GM21723 (cell line): ENCODE results near the gene GP9.
"Not testable (repeated sequence)": the region's sequence is repeated elsewhere in the genome, so short reads cannot be mapped to it uniquely, and the experiment has no call there.

Experiments
- ATAC-seq: cut with Tn5 transposase; IDR thresholded peaks from one replicate; pipeline ENCODE4 v1.9.1; 2021; ENCODE audit warnings: mild to moderate bottlenecking, moderate library complexity; ENCODE audit not compliant: unreplicated experiment

The GP9 gene

DNA sequence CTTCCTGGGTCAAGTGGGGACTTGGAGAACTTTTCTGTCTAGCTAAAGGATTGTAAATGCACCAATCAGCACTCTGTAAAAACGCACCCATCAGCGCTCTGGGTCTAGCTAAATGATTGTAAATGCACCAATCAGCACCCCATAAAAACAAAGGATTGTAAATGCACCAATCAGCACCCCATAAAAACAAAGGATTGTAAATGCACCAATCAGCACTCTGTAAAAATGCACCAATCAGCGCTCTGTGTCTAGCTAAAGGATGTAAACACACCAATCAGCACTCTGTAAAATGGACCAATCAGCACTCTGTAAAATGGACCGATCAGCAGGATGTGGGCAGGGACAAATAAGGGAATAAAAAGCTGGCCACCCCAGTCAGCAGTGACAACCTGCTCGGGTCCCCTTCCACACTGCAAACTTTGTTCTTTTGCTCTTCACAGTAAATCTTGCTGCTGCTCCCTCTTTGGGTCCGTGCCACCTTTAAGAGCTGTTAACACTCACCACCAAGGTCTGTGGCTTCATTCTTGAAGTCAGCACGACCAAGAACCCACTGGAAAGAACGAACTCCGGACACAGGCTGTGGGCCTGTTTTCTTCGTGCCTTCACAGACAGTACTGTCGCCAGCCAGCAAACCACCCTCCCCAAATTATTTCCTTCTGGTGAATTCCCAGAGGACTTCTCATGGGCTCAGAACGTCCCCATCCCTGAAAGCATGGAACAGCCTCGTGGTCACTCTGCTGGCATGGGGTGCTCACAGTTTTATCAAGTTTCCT lies 8.9 kb downstream of the GP9 start:
- not testable (repeated sequence) for ATAC-seq

DNA sequence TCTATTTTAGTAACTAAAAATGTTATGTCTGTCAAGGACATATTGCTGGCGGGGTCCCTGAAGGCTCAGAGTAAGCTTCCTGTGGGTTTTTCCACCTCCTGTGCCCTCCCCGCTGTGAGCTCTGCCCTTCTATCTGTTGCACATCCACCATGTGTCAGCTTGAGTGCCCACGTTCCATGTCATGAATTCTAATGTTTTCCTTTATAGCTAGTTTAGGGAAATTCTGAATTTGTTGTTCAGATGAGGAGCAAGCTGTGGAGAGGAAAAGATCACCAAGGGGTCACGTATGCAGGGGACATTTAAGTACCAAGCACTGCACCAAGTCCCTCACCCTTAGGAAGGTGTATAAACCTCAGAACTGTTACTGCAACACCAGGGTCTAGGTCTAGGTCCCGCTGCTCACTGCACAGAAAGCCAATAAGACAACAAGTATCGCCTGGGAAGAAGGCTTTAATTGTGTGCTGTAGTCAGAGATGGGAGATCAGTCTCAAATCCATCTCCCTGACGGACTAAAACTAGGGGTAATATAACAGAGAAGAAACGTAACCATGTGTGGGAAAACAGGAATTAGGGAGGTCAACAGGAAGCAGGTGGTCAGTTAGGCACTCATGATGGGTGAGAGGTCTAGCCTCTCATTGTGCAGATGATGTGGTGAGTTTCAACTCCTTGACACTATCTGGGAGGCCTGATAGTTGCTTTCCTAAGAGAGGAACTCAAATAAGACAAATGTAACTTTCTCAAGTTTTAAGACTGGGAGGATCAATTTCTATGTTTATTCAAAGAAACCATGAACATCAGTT lies 9.7 kb downstream of the GP9 start:
- no peak for ATAC-seq

DNA sequence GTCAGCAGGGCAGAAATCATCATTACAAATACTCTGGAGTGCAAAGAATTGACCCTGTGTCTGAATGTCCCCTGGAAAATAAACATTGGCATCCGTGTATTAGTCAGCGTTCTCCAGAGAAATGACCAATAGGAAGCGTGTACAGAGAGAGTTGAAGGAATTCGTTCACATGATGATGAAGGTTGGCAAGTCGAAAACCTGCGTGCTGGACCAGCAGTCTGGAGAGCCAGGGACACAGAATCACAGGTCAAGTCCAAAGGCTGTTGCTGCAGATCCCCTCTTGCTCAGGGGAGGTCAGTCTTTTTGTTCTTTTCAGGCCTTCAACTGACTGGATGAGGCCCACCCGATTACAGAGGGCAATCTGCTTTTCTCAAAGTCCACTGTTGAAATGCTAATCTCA lies 16.6 kb downstream of the GP9 start:
- ATAC-seq = no peak

- ATAC-seq = no peak
These were observed 17.9 kb downstream of the GP9 start for GRCh38 chr3:129078510-129078909.

DNA sequence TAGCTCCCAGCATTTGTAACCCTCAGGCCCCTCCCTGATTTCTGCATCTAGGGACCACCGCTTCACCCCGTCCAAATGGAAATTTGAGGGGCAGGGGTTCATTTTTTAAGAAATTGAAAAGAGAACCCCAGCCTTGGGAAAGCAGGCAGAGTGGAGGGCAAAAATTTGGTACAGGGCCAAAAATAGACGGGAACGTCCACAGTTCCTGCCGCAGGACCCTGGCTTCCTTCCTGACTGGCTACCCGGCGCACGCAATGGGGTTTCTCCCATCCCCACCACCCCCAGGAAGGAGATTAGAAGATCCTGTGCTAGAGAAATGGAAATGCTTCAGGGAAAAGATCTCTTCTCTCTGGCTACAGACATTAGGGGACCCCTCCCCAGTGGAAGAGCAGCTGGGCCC lies 20.9 kb downstream of the GP9 start:
- ATAC-seq = no peak

- ATAC-seq = no peak
These were observed 21.4 kb downstream of the GP9 start for GRCh38 chr3:129082026-129082425.

GRCh38 chr3:129084501-129084900 lies 23.9 kb downstream of the GP9 start:
- ATAC-seq = no peak

GRCh38 chr3:129085165-129085715 lies 24.7 kb downstream of the GP9 start:
- no peak for ATAC-seq

DNA sequence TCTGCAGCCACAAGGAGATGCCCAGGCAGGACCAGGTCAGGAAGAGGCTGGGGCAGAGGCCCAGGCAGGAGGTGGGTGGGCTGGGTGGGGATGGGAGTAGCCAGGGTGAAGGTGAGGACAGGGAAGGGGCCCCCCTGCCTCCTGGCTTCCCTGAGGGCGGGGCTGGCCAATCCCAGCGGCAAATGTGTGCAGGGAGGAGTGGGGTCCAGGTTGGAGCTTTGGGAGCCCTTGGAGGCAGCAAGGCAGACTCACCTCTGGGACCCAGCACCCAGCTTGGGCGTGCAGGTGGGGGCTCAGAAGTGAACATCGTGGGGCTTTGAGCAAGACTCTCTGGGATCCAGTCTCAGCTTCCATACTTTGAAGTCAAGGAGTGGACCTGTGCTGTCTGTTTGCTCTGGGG lies 25.2 kb downstream of the GP9 start:
- no peak for ATAC-seq

DNA sequence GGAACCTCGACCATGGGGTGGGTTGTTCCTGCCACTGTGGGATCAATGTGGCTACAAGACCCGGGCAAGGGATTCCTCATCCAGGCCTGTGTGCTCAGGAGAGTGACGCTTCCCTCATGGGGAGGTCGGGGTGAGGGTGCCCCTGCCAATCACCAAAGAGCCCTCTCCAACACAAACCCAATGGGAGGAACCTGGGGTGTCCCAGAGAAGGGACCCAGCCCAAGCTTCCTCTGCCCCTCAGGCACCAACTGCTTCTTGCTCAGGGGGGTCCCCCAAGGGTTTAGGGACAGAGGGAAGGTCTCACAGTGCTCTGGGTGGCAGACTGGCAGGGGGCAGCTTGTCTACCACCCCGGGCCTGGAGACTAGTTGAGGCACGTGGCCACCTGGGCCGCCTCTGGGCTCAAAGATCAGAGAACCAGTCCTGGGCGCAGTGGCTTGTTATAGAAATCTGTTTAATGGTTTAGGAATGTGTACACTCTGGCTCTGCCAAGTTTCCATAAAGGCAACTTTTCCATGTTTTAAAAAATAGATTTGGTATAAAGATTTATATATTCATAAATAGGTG lies 26.6 kb downstream of the GP9 start:
- no peak for ATAC-seq

DNA sequence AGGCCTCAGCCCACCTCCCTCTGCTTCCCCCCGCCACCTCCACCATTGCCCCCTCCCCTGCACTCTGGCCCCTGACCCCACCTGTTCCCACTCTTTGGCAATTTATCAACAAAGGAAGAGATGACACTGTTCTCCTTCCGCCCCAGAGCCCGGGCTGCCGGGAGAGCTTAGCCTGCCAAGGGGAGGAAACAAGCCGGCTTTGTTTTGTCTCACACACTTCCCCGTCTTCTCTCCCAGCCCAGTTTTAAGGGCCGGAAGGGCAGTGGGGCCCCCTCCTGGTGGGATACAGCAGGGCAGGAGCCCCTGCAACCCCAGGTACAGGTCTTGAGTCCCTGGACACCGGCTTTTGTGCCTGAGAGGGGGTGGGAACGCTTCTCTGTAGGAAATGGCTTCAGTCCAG lies 27.3 kb downstream of the GP9 start:
- not testable (repeated sequence) for ATAC-seq

DNA sequence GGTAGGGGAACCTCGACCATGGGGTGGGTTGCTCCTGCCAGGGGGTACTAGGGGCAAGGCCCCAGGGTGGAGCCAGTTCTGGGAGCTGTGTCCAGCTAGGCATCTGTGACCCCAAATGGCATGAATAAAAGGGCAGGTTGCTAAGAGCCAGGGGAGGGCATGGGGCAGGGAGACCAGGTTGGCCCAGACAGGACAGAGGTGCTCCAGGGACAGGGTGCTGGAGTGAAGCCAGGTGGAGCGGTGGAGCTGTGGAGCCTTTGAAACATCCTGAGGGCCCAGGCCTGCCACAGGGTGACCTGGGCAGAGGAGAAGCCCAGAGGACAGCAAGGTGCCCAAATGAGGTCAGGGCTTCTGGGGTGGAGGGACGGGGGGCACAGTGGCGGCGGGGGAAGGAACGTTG lies 27.7 kb downstream of the GP9 start:
- ATAC-seq = not testable (repeated sequence)

- ATAC-seq = no peak
These were observed 34.7 kb downstream of the GP9 start for GRCh38 chr3:129095285-129095684.

GRCh38 chr3:129100274-129100673 lies 39.7 kb downstream of the GP9 start:
- no peak for ATAC-seq

- ATAC-seq = no peak
These were observed 41.0 kb downstream of the GP9 start for GRCh38 chr3:129101370-129102138.

GRCh38 chr3:129103296-129103695 lies 42.7 kb downstream of the GP9 start:
- ATAC-seq = no peak

DNA sequence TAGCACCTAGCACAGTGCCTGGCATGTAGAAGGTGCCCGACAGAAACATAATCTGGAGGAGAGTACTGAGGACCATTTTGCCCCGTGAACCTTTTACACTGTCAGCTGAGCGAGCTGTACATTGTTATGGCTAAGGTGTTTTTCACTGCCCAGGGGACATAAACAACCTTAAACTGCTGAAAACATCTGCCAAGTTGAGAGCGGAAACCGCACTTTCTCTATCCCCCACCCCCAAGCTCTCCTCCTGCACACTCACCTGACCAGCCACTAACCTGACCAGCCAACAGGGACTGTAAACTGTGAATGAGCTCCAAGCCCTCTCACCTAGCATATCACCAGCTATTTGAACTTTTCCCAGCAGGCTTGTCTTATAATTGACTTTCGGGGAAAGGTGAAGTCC lies 43.5 kb downstream of the GP9 start:
- ATAC-seq = no peak

- no peak for ATAC-seq
These were observed 44.0 kb downstream of the GP9 start for GRCh38 chr3:129104498-129105079.

DNA sequence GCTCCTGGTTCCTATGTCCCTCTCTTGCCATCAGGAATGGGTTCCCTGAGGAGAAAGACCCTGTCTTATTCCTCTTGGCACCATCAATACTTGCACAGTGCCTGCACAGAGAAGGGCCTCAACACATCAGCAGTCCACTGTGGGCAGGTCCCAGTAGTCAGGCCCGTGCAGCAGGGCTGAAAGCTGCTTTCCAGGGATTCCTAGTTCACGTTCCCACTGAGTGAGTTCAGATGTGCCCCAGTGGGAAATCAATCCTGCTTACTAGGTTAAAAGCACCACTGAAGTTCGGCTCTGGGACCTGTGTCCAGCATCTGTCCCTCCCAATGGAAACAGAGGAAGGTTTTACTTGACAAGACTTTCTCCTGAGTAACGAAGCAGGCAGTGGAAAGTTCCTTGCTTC lies 45.3 kb downstream of the GP9 start:
- no peak for ATAC-seq

GRCh38 chr3:129106320-129106719 lies 45.7 kb downstream of the GP9 start:
- ATAC-seq = no peak
